ENCODE data around the gene SULF2. TPM values are rescaled to one million over a fixed set of nuclear protein-coding genes. Genes with fewer than 3 reads are reported as not detected.

The SULF2 gene
- total RNA-seq, 1 experiment from 2014 or later = 0.69 TPM

GRCh38 chr20:47610247-47610944 lies 174.9 kb downstream of the SULF2 start:
- ChIA-PET CTCF (no interaction called here), POLR2A (ENCODE audit: low non-redundant PET) (interaction anchor here (0.5 to 0.6 kb wide), 2 partner anchors 38 to 908 kb away, joined by 3 to 4 read pairs; no protein-coding TSS in a partner anchor)
- H3K27ac ChIP-seq (ENCODE audit: low read depth, low read length, poor library complexity, severe bottlenecking) = no peak overlapping the region
- H3K4me1 ChIP-seq (ENCODE audit: insufficient read depth, low read length, poor library complexity, severe bottlenecking) = peaks cover 19% of the 10 kb centered on the region
- TF ChIP-seq EZH2 (IDR thresholded peaks at IDR 0.05; ENCODE audit: borderline replicate concordance, low read depth, low read length, poor library complexity, severe bottlenecking) (no peak), CTCF (conservative IDR thresholded peaks at IDR 0.05; ENCODE audit: low read depth, low read length) (no peak)
- H3K9me3 ChIP-seq (ENCODE audit: low read depth, low read length, poor library complexity, severe bottlenecking) = no peaks in the 10 kb centered on the region
- H3K27me3 ChIP-seq (replicated peaks; ENCODE audit: insufficient read depth, low read depth, low read length, poor library complexity) = no peaks in the 10 kb centered on the region
- no peak overlapping the region for H3K4me3 ChIP-seq (ENCODE audit: low read depth, low read length, poor library complexity, severe bottlenecking)
- no TSS peak for BruUV-seq (replicated peaks)
- DNase-seq (ENCODE audit: low spot score) = peak; percentile 27
- no peaks in the 10 kb centered on the region for H3K36me3 ChIP-seq (ENCODE audit: insufficient read depth, low read length, poor library complexity, severe bottlenecking)
- intact Hi-C loops (cut with micrococcal nuclease; ENCODE audit: unreplicated experiment) = loop anchor here (10.0 kb wide), 2 partner anchors 106 to 416 kb away; partner anchors contain the start of gene NCOA3

- BruUV-seq (replicated peaks) = no TSS peak
Observed at GRCh38 chr20:47609001-47609400, 176.3 kb downstream of the SULF2 start.

More at GRCh38 chr20:47609001-47609400, 176.3 kb downstream of the SULF2 start:
- ChIA-PET POLR2A (ENCODE audit: low non-redundant PET) (no interaction called here), CTCF (no interaction called here)
- DNase-seq (ENCODE audit: low spot score) = no peak
- Histone ChIP-seq H3K4me3 (ENCODE audit: low read depth, low read length, poor library complexity, severe bottlenecking) (no peak overlapping the region), H3K9me3 (ENCODE audit: low read depth, low read length, poor library complexity, severe bottlenecking) (no peaks in the 10 kb centered on the region), H3K36me3 (ENCODE audit: insufficient read depth, low read length, poor library complexity, severe bottlenecking) (no peaks in the 10 kb centered on the region), H3K27ac (ENCODE audit: low read depth, low read length, poor library complexity, severe bottlenecking) (no peak overlapping the region), H3K4me1 (ENCODE audit: insufficient read depth, low read length, poor library complexity, severe bottlenecking) (peaks cover 19% of the 10 kb centered on the region), H3K27me3 (replicated peaks; ENCODE audit: insufficient read depth, low read depth, low read length, poor library complexity) (no peaks in the 10 kb centered on the region)
- no peak for TF ChIP-seq CTCF (conservative IDR thresholded peaks at IDR 0.05; ENCODE audit: low read depth, low read length)
- no peak for TF ChIP-seq EZH2 (IDR thresholded peaks at IDR 0.05; ENCODE audit: borderline replicate concordance, low read depth, low read length, poor library complexity, severe bottlenecking)
- intact Hi-C loops (cut with micrococcal nuclease; ENCODE audit: unreplicated experiment) = no loop called here
